Endodermal cell (in vitro differentiated cells): ENCODE results near the gene HOXA6. TPM values are rescaled to one million over a fixed set of nuclear protein-coding genes. Genes with fewer than 3 reads are reported as not detected.
A peak's percentile ranks its signal among the peaks of the same experiment; 100 is the strongest.

Source experiments
- DNase-seq: peaks from one replicate; pipeline ENCODE4 v3.0.0-alpha.2; 2017
- H3K27ac ChIP-seq: 2 replicates; pipeline ENCODE4 v1.5.1; 2013; ENCODE audit warnings: mild to moderate bottlenecking, low read depth, low read length, moderate library complexity
- H3K27me3 ChIP-seq: 2 replicates; pipeline ENCODE4 v1.6.1; 2013; ENCODE audit warnings: mild to moderate bottlenecking, low read length, moderate library complexity; ENCODE audit not compliant: insufficient read depth, control insufficient read depth, poor library complexity, severe bottlenecking
- H3K36me3 ChIP-seq: 2 replicates; pipeline ENCODE4 v1.7.0; 2013; ENCODE audit warnings: mild to moderate bottlenecking, low read length, moderate library complexity; ENCODE audit not compliant: control insufficient read depth, insufficient read depth
- H3K4me1 ChIP-seq: one replicate; pipeline ENCODE4 v1.7.0; 2013; ENCODE audit warnings: low read length; ENCODE audit not compliant: control insufficient read depth, insufficient read depth
- H3K4me3 ChIP-seq: 2 replicates; pipeline ENCODE4 v1.5.1; 2013; ENCODE audit warnings: mild to moderate bottlenecking, low read length, moderate library complexity
- H3K9ac ChIP-seq: 2 replicates; pipeline ENCODE4 v1.6.1; 2013; ENCODE audit warnings: mild to moderate bottlenecking, low read length, moderate library complexity; ENCODE audit not compliant: poor library complexity, severe bottlenecking; ENCODE audit errors: extremely low read depth
- H3K9me3 ChIP-seq: 2 replicates; pipeline ENCODE4 v1.6.1; 2013; ENCODE audit warnings: mild to moderate bottlenecking, low read length, moderate library complexity; ENCODE audit not compliant: control insufficient read depth
- H3K27ac Mint-ChIP-seq: 2 replicates; pipeline ENCODE4 v1.8.0; 2020; ENCODE audit warnings: mixed read lengths
- H3K27me3 Mint-ChIP-seq: 2 replicates; pipeline ENCODE4 v1.8.0; 2021; ENCODE audit warnings: mild to moderate bottlenecking, mixed read lengths; ENCODE audit not compliant: insufficient read depth
- H3K36me3 Mint-ChIP-seq: 2 replicates; pipeline ENCODE4 v1.8.0; 2020; ENCODE audit warnings: low read depth, mixed read lengths
- H3K4me1 Mint-ChIP-seq: 2 replicates; pipeline ENCODE4 v1.8.0; 2020; ENCODE audit warnings: mixed read lengths
- H3K4me3 Mint-ChIP-seq: 2 replicates; pipeline ENCODE4 v1.8.0; 2020; ENCODE audit warnings: mild to moderate bottlenecking, moderate library complexity, mixed read lengths
- H3K9me3 Mint-ChIP-seq: 2 replicates; pipeline ENCODE4 v1.8.0; 2020; ENCODE audit warnings: mild to moderate bottlenecking, mixed read lengths
- CTCF ChIP-seq: fragments of 200-600 bp; sonication (generic); conservative IDR thresholded peaks from 2 replicates; pipeline ENCODE4 v1.5.0; 2021; ENCODE audit warnings: antibody characterized with exemption, mild to moderate bottlenecking
- WGBS, 2 experiments: methylation state at CpG; one replicate each; pipeline versions ENCODE4 v1.1.5 to v1.1.7; 2013; ENCODE audit warnings: missing lambda C conversion rate in 2 of 2, mixed read lengths in 1 of 2; ENCODE audit not compliant: insufficient coverage in 1 of 2, insufficient read length in 1 of 2; 5-methylcytosine and 5-hydroxymethylcytosine counted together
- total RNA-seq, 2 donors: library from RNA; stranded (reverse); fragmentation: NEBNext Ultra II Directional in 1 of 2; extraction: Animal tissue kit (Norgen Biotek cat#: 25700) in 1 of 2; gene quantifications; 2 replicates in 1 of 2; 3 replicates in 1 of 2; pipeline ENCODE4 v1.2.1, GENCODE V29; 2021

The HOXA6 gene
- total RNA-seq, 2 donors from 2014 or later, result not detected

GRCh38 chr7:27154901-27155815 is 7.6 kb upstream of the HOXA6 start:
- WGBS, 2 experiments, result 15% methylated on average over 20 to 48 of the region's 48 CpGs
- peaks cover 2% of the 10 kb centered on the region for H3K36me3 Mint-ChIP-seq
- no peaks in the 10 kb centered on the region for H3K4me1 Mint-ChIP-seq
- peaks cover 100% of the 10 kb centered on the region for H3K27me3 ChIP-seq
- no peak overlapping the region for H3K27ac Mint-ChIP-seq
- H3K4me1 ChIP-seq, result no peaks in the 10 kb centered on the region
- TF ChIP-seq CTCF, result no peak
- no peak overlapping the region for H3K4me3 ChIP-seq
- DNase-seq, result peak; percentile 58
- no peaks in the 10 kb centered on the region for H3K36me3 ChIP-seq
- H3K9ac ChIP-seq, result no peak overlapping the region
- peaks cover 100% of the 10 kb centered on the region for H3K27me3 Mint-ChIP-seq
- peaks cover 43% of the 10 kb centered on the region for H3K9me3 Mint-ChIP-seq
- no peak overlapping the region for H3K4me3 Mint-ChIP-seq
- no peak overlapping the region for H3K27ac ChIP-seq
- H3K9me3 ChIP-seq, result peaks cover 38% of the 10 kb centered on the region

GRCh38 chr7:27154369-27154768 is 6.8 kb upstream of the HOXA6 start:
- Mint-ChIP-seq H3K36me3 (peaks cover 2% of the 10 kb centered on the region), H3K9me3 (peaks cover 43% of the 10 kb centered on the region), H3K27ac (no peak overlapping the region), H3K27me3 (peaks cover 100% of the 10 kb centered on the region), H3K4me3 (no peak overlapping the region), H3K4me1 (no peaks in the 10 kb centered on the region)
- no peak overlapping the region for H3K9ac ChIP-seq
- DNase-seq, result peak; percentile 36
- no peak overlapping the region for H3K4me3 ChIP-seq
- 44 to 67% methylated on average over 1 to 10 of the region's 10 CpGs for WGBS, 2 experiments
- H3K27ac ChIP-seq, result no peak overlapping the region
- H3K4me1 ChIP-seq, result no peaks in the 10 kb centered on the region
- H3K9me3 ChIP-seq, result peaks cover 38% of the 10 kb centered on the region
- no peak for TF ChIP-seq CTCF
- H3K36me3 ChIP-seq, result no peaks in the 10 kb centered on the region
- peaks cover 100% of the 10 kb centered on the region for H3K27me3 ChIP-seq

GRCh38 chr7:27153526-27153925 is 6.0 kb upstream of the HOXA6 start:
- 40% methylated on average over 3 of the region's 3 CpGs; no CpG with 5 or more reads in 1 of the 2 experiments for WGBS, 2 experiments
- H3K4me3 Mint-ChIP-seq, result no peak overlapping the region
- H3K36me3 Mint-ChIP-seq, result no peaks in the 10 kb centered on the region
- peaks cover 39% of the 10 kb centered on the region for H3K9me3 Mint-ChIP-seq
- Histone ChIP-seq H3K9me3 (peaks cover 29% of the 10 kb centered on the region), H3K4me3 (no peak overlapping the region), H3K36me3 (no peaks in the 10 kb centered on the region), H3K27me3 (peaks cover 100% of the 10 kb centered on the region), H3K27ac (no peak overlapping the region), H3K9ac (no peak overlapping the region), H3K4me1 (no peaks in the 10 kb centered on the region)
- DNase-seq, result no peak
- no peaks in the 10 kb centered on the region for H3K4me1 Mint-ChIP-seq
- H3K27ac Mint-ChIP-seq, result no peak overlapping the region
- peaks cover 100% of the 10 kb centered on the region for H3K27me3 Mint-ChIP-seq
- TF ChIP-seq CTCF, result no peak
